SJCRH30 (cell line): ENCODE results near the gene RPTOR. TPM values are rescaled to one million over a fixed set of nuclear protein-coding genes. Genes with fewer than 3 reads are reported as not detected.

Experiments
- DNase-seq, 2 experiments: peaks; one replicate each; pipeline ENCODE4 v3.0.0-alpha.2; 2015 to 2020
- H3K27ac ChIP-seq: fragments of 250-450 bp; sonication (Bioruptor Pico); 2 replicates; pipeline ENCODE4 v1.5.1; 2020; ENCODE audit warnings: mild to moderate bottlenecking, moderate library complexity
- H3K27me3 ChIP-seq: fragments of 250-450 bp; sonication (Bioruptor Pico); 2 replicates; pipeline ENCODE4 v1.5.1; 2020; ENCODE audit warnings: mild to moderate bottlenecking, moderate library complexity
- H3K36me3 ChIP-seq: fragments of 250-450 bp; sonication (Bioruptor Pico); 2 replicates; pipeline ENCODE4 v1.5.1; 2020; ENCODE audit warnings: mild to moderate bottlenecking, moderate library complexity
- H3K4me1 ChIP-seq: fragments of 250-450 bp; sonication (Bioruptor Pico); 2 replicates; pipeline ENCODE4 v1.5.1; 2020; ENCODE audit warnings: mild to moderate bottlenecking, moderate library complexity
- H3K4me3 ChIP-seq: fragments of 250-450 bp; sonication (Bioruptor Pico); 2 replicates; pipeline ENCODE4 v1.5.1; 2020; ENCODE audit warnings: mild to moderate bottlenecking, moderate library complexity
- H3K9me3 ChIP-seq: fragments of 250-450 bp; sonication (Bioruptor Pico); replicated peaks from 2 replicates; pipeline ENCODE4 v1.5.1; 2020; ENCODE audit warnings: mild to moderate bottlenecking, moderate library complexity
- total RNA-seq: library from RNA; depleted of rRNA; stranded (reverse); fragments of >200 nt; shearing (Covaris generic); gene quantifications from 2 replicates; pipeline ENCODE4 v1.2.3, GENCODE V29; 2014

RPTOR gene
- total RNA-seq, 1 experiment from 2014 or later: 43.6 TPM

DNA sequence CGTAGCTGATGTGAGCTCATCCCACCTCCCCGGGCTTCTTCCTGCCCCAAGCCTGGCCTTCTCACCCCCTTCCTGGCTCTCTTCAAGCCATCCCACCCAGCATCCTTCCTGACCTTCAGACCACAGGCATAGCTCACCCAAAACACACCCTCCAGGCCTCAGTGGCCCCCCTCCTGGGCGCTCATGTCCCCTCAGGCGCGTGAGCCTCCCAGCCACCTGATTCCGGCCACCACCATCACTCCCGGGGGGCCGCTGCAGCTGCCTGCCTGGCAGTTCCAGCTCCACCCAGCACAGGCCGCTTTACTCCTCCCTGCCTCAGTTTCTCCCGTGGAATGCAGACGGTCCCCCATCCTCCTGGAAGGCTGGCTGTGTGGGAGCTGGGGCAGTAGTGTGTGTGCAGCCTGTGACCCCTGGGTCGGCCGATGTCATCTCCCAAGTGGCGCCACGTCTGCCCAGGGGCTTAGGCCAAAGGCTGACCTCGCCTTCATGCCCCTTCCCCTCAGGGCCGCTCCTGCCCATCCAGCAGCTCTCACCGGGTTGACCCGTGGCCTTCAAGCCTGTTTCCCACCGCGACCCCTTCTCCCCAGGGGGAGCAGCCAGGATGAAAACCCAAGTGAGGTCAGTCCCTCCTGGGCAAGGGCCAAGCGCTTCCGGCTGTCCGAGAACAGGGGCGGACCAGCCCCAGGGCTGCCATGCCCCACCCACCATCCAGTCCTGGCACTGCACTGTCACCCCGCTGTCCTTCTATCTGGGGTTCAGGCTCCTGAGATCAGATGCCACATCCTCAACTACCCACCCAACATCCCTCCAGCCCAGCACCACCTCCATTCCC lies 435.1 kb downstream of the RPTOR start:
- DNase-seq: no peak
- Histone ChIP-seq H3K4me3 (no peak overlapping the region), H3K27me3 (0 out of 2 replicates have a peak, but pooled peaks cover 6% of the 10 kb centered on the region), H3K36me3 (no peaks in the 10 kb centered on the region), H3K9me3 (peaks cover 3% of the 10 kb centered on the region), H3K4me1 (peaks cover 11% of the 10 kb centered on the region), H3K27ac (peak overlapping the region; percentile 15)

DNA sequence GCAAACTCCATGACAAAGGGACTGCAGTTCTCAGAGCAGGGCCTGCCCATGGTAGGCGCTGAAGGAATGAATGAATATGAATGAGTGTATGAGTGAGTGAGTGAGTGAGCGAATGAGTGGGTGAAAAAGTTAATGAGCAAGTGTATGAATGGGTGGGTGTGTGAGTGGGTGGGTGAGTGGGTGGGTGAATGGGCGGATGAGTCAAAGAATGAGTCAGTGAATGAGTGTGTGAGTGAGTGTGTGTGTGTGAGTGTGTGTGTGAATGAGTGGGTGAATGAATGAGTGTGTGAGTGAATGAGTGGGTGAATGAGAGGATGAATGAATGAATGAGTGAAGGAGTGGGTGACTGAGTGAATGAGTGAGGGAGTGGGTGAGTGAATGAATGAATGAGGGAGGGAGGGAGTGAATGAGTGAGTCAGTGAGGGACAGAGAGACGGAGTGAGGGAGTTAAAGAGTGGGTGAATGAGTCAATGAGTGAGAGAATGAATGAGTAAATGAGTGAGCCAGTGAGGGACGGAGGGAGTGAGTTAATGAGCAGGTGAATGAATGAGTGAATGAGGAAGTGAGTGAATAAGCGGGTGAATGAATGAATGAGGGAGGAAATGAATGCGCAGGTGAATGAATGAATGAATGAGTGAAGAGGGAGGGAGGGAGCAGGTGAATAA lies 435.9 kb downstream of the RPTOR start:
- DNase-seq: no peak
- Histone ChIP-seq H3K27me3 (0 out of 2 replicates have a peak, but pooled peaks cover 6% of the 10 kb centered on the region), H3K9me3 (peaks cover 3% of the 10 kb centered on the region), H3K4me3 (no peak overlapping the region), H3K36me3 (no peaks in the 10 kb centered on the region), H3K27ac (no peak overlapping the region), H3K4me1 (peaks cover 13% of the 10 kb centered on the region)

DNA sequence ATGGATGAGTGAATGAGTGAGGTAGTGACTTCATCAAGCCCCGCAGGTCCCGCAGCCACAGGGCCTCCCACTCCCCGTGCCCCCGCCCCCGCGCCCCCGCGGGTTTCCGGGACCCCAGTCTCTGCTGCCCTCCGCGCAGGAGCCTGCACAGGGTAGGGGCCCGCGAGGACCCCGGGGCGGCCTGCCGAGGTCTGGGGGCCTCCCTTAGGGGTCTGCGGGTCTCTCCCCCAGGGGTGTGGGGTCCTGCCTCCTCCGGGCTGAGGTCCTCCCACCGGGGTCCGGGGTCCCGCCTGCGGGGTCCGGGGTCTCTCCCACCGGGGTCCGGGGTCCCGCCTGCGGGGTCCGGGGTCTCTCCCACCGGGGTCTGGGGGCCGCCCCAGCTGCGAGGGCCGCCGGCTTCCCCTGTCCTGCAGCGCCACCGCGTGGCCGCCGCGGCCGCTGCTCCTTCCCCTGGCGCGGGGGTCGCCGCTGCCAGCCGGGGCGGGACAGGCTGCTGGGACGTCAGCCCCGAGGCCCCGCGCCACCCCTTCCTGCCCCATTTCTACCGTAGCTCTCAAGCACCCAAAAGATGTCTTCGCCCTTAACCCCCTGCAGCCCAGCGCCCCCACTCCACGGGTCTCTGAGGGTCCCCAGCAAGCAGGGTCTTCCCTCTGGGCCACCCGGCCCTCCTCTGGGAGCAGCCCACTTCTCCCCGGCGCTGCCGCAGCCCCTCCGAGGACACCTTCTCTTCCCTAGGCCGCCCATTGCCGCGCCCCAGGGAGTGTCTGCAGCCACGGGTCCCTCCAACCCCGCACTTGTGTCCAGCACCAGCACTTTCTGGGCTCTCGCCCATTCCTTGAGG lies 436.6 kb downstream of the RPTOR start:
- H3K4me3 ChIP-seq: peak overlapping the region; percentile 27
- no peak overlapping the region for H3K27ac ChIP-seq
- H3K9me3 ChIP-seq: peaks cover 3% of the 10 kb centered on the region
- 0 out of 2 replicates have a peak, but pooled peaks cover 6% of the 10 kb centered on the region for H3K27me3 ChIP-seq
- peak in 1 of 2 experiments; percentile 75 for DNase-seq
- H3K4me1 ChIP-seq: peaks cover 13% of the 10 kb centered on the region
- H3K36me3 ChIP-seq: no peaks in the 10 kb centered on the region

DNA sequence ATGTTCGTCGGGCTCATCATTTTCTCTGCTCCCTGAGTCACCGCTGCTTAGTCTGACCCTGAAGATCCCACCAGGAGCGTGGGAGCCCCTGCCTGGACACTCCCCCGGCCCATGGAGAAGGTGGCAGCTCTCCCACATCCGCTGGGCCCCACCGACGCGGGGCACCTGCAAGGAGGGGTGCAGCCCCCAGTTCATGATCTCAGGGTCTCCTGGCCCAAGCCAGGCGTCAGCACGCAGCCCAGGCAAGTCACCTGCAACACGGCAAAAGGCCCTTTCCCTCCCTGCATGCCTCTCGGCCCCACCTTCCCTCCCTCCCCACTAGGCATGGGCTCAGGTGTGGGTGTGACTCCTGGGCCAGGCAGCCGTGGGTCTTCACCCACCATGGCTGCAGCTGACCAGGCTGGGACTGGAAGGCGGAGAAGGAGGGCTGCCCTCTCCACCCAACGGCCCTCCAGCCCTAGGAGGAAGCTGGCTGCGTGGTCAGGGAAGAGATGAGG lies 437.3 kb downstream of the RPTOR start:
- Histone ChIP-seq H3K4me3 (no peak overlapping the region), H3K4me1 (peaks cover 17% of the 10 kb centered on the region), H3K36me3 (no peaks in the 10 kb centered on the region), H3K9me3 (peaks cover 3% of the 10 kb centered on the region), H3K27ac (no peak overlapping the region), H3K27me3 (0 out of 2 replicates have a peak, but pooled peaks cover 6% of the 10 kb centered on the region)
- no peak for DNase-seq

DNA sequence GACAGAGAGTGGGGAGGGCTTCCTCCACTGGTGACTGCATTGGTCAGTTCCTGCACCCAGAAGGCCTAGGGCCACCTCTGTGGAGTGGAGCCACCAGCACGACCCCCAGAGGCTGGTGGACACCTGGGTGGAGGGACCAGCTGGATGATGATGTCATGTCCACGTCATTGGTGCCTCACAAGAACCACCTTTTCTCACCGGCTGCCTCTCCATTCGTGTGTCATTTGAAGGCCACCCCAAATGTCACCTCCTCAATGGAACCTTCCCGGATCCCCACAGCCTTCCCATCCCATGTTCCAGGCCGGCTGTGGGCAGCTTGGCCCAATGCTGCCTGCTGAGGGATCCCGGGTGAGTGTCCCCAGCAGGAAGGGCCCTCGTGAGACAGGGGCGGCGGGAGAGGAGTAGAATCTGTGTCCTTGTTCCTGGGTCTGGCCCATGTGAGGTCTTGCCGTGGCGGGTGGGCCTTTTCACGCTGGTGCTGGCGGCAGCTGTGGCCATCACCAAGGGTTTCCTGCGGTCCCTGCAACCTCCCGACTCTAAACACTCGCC lies 437.9 kb downstream of the RPTOR start:
- no peaks in the 10 kb centered on the region for H3K36me3 ChIP-seq
- no peaks in the 10 kb centered on the region for H3K9me3 ChIP-seq
- peaks cover 17% of the 10 kb centered on the region for H3K4me1 ChIP-seq
- H3K27ac ChIP-seq: no peak overlapping the region
- H3K4me3 ChIP-seq: no peak overlapping the region
- DNase-seq: no peak
- peaks cover 8% of the 10 kb centered on the region; the same call in 1 of the 2 replicates for H3K27me3 ChIP-seq

DNA sequence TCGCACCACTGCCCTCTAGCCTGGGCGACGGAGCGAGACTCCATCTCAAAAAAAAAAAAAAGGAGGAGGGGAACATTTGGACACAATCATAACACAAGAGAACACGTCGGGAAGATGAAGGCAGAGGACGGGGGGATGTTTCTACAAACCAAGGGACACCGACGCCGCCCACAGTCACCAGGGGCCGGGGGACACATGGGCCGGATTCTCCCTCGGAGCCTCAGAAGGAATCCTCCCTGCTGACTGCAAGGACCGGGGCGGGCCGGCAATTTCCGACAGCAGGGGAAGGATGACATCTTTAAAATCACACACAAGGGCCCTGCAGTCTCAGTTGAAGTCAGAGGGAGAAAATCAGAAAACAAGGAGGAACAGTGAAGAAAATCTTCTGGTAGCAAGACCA lies 438.9 kb downstream of the RPTOR start:
- no peak for DNase-seq
- no peak overlapping the region for H3K4me3 ChIP-seq
- H3K4me1 ChIP-seq: peaks cover 27% of the 10 kb centered on the region
- H3K27me3 ChIP-seq: peaks cover 16% of the 10 kb centered on the region
- no peaks in the 10 kb centered on the region for H3K9me3 ChIP-seq
- H3K36me3 ChIP-seq: no peaks in the 10 kb centered on the region
- no peak overlapping the region for H3K27ac ChIP-seq

DNA sequence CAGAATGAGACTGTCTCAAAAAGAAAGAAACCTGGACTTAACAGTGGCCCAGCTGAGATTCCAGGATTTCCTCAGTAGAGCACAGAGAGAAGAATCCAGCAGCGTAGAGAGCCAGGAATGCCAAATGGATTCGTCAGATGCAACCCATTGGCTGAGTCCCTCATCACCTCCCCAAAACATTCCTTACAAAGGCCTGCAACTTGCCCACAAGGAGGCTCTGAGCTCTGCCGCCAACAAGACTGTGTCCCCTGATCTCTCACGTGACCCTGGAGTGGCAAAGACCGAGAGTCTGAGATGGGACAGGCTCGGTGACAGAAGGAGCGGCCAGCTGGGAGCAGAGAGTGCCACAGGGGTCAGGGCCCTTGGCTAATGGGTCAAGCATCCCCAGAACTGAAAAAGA lies 440.1 kb downstream of the RPTOR start:
- Histone ChIP-seq H3K4me3 (no peak overlapping the region), H3K36me3 (no peaks in the 10 kb centered on the region)
- peak; percentile 63 to 65 for DNase-seq

DNA sequence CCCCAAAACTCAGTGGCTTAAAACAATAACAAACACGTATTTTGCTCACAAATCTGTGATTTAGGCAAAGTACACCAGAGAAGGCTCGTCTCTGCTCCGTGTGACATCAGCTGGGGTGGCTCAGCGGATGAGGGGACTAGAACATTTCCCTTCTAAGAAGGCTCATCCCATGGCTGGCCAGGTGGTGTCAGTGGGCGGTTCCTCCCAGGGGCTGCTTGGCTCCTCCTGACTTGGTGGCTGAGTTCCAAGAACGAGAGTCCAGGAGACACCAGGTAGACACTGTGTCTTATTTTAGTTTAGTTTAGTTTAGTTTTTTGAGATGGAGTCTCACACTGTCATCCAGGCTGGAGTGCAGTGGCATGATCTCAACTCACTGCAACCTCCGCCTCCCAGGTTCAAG lies 441.4 kb downstream of the RPTOR start:
- peaks cover 24% of the 10 kb centered on the region; the same call in 1 of the 2 replicates for H3K4me1 ChIP-seq
- no peak overlapping the region for H3K27ac ChIP-seq

More for the DNA sequence above, 440.1 kb downstream of the RPTOR start:
- H3K9me3 ChIP-seq: no peaks in the 10 kb centered on the region
- H3K4me1 ChIP-seq: peaks cover 24% of the 10 kb centered on the region; the same call in 1 of the 2 replicates
- no peak overlapping the region for H3K27ac ChIP-seq
- peaks cover 23% of the 10 kb centered on the region for H3K27me3 ChIP-seq

DNA sequence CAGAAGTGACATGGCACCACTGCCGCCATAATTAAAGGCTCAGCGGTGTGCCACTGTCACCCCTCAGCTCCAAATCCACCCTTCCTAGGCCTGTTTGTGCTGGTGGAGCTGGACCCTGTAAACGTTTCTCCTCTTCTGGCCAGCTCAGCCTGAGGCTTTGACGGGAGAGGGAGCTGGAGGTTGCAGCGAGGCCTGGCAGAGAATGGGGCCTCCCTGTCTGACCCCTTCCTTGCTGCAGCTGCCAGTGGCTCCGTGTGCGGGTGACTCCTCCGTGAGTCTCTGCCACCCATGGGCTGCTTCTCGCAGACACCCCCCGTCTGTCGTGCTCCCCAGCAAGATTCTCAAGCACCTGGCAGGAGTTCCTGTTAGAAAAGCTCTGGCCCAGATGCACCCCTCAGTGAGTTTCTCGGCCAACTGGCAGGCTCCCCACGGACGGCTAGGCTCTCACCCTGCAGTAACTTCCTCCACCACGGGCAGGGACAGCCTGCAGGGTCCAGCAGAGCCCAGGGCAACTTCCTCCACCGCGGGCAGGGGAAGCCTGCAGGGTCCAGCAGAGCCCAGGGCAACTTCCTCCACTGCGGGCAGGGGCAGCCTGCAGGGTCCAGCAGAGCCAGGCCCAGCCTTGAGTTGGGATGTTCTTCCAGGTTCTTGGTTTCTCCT lies 442.3 kb downstream of the RPTOR start:
- H3K9me3 ChIP-seq: no peaks in the 10 kb centered on the region
- H3K36me3 ChIP-seq: no peaks in the 10 kb centered on the region
- H3K27me3 ChIP-seq: peaks cover 34% of the 10 kb centered on the region
- peaks cover 24% of the 10 kb centered on the region; the same call in 1 of the 2 replicates for H3K4me1 ChIP-seq
- H3K27ac ChIP-seq: no peak overlapping the region
- peak; percentile 50 to 53 for DNase-seq
- no peak overlapping the region for H3K4me3 ChIP-seq

More for the DNA sequence above, 441.4 kb downstream of the RPTOR start:
- Histone ChIP-seq H3K4me3 (no peak overlapping the region), H3K27me3 (peaks cover 34% of the 10 kb centered on the region), H3K9me3 (no peaks in the 10 kb centered on the region), H3K36me3 (no peaks in the 10 kb centered on the region)
- DNase-seq: no peak

DNA sequence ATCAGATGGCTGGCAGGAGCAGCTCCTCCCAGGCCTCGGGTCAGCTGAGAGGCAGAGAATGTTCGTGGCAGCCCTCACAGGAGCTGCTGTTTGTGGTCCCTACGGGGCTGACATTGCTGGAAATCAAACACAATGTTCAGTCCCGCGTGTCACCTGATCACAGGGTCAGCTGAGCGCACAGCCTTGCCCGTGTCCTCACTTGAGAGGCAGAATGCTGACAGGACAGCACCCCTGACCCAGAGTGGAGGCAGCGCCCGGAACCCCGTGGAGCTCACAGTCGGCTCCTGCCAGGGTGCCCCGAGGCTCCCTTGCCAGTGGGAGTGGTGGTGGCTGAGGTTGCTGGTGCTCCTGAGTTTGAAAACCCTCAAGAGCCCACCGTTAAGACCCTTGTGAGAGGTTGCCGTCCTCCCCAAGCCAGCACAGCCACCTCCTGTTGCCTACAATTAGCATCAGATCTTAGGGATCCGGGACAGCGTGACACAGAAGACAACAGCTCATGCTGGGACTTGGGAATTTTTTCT lies 443.4 kb downstream of the RPTOR start:
- peaks cover 28% of the 10 kb centered on the region for H3K27me3 ChIP-seq
- no peaks in the 10 kb centered on the region for H3K36me3 ChIP-seq
- H3K9me3 ChIP-seq: no peaks in the 10 kb centered on the region
- H3K27ac ChIP-seq: no peak overlapping the region
- peaks cover 24% of the 10 kb centered on the region; the same call in 1 of the 2 replicates for H3K4me1 ChIP-seq
- H3K4me3 ChIP-seq: no peak overlapping the region
- peak; percentile 66 to 71 for DNase-seq

DNA sequence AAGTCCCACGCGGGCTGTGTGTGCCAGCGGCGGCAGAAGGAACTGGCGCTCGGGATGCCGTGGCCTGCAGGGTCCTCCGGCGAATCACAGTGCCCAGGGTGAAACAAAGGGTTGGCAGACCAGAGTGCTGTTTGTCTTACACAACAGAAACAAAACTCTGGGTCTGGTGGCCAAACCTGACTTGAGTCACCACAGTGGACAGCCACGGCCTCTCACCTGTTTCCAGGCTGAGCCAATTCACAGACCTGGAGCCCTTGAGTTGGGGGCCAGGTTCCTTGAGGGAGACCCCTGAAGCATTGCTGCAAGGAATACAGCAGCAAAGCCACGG lies 444.9 kb downstream of the RPTOR start:
- Histone ChIP-seq H3K9me3 (no peaks in the 10 kb centered on the region), H3K4me3 (no peak overlapping the region), H3K36me3 (no peaks in the 10 kb centered on the region), H3K27me3 (peaks cover 28% of the 10 kb centered on the region), H3K27ac (no peak overlapping the region), H3K4me1 (peaks cover 24% of the 10 kb centered on the region; the same call in 1 of the 2 replicates)
- DNase-seq: no peak

DNA sequence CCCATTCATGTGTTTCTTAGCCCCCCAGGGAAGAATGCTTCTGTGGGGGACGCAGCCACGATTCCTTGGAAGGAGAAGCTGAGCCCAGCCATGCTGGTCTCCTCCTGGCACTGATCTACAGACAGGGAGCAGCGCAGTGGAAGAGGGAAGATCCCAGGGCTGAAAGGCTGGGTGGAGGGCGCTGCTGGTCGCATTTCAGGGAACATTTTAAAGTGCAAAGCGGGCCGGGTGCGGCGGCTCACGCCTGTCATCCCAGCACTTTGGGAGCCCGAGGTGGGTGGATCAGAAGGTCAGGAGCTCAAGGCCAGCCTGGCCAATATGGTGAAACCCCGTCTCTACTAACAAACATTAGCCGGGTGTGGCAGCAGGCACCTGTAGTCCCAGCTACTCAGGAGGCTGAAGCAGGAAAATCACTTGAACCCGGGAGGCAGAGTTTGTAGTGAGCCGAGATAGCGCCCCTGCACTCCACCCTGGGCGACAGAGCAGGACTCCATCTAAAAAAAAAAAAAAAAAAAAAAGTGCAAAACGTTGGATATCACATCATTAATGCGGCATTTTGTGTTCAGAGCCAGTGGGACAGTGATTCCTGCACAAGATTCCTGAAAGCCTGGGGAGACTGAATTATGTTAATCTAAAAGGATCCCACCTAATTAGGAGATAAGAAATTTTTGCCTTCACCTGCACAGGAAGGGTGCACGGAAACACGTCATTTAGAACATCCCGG lies 446.4 kb downstream of the RPTOR start:
- H3K4me3 ChIP-seq: peak overlapping the region; percentile 74
- H3K9me3 ChIP-seq: no peaks in the 10 kb centered on the region
- peaks cover 28% of the 10 kb centered on the region for H3K27me3 ChIP-seq
- no peak overlapping the region for H3K27ac ChIP-seq
- H3K36me3 ChIP-seq: 0 out of 2 replicates have a peak, but pooled peaks cover 5% of the 10 kb centered on the region
- no peak for DNase-seq
- peaks cover 22% of the 10 kb centered on the region; the same call in 1 of the 2 replicates for H3K4me1 ChIP-seq

DNA sequence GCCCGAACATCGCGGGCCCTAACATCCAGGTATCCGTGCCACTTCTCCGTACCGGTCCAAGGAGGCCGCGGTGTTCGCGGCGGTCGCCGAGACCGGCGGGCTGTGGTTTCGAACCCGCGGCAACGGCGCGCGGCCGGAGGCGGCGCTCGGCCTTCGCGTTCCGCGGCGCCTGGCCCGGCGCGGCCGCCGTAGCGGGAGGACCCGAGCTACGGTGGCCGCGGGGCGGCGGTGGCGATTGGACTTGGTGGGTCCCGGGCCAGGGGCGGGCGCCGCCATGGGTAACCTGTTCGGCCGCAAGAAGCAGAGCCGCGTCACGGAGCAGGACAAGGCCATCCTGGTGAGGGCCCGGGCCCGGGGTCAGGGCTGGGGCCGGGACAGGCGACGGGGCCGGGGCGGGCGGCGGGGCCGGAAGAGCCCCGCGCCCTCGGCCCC lies 447.0 kb downstream of the RPTOR start, which contains the start of gene CHMP6:
Gene CHMP6, plus strand, starts transcription at position 197 of the 432 bp plus-strand sequence. Its CDS starts 78 bp downstream, at position 275.
- Histone ChIP-seq H3K27me3 (peaks cover 28% of the 10 kb centered on the region), H3K36me3 (0 out of 2 replicates have a peak, but pooled peaks cover 9% of the 10 kb centered on the region), H3K4me3 (peak within 1 kb of the TSS; percentile 74), H3K9me3 (no peaks in the 10 kb centered on the region), H3K4me1 (peaks cover 21% of the 10 kb centered on the region; the same call in 1 of the 2 replicates), H3K27ac (no peak within 1 kb of the TSS)
- peak; percentile 81 to 86 for DNase-seq
